Esophagus muscularis mucosa (tissue), 3 donors: ENCODE data around the gene RPS21.

Experiments used
- CTCF ChIP-seq, 3 experiments: fragments of 200-600 bp in 2 of 3; fragments of 450-650 bp in 1 of 3; sonication (generic) in 2 of 3; IDR thresholded peaks; one replicate each; pipeline ENCODE4 v1.5.1; 2017 to 2019; ENCODE audit warnings: antibody characterized with exemption in 3 of 3, mild to moderate bottlenecking in 2 of 3, moderate library complexity in 1 of 3
- POLR2AphosphoS5 ChIP-seq, 2 donors: sonication (generic); formaldehyde crosslinking; IDR thresholded peaks; one replicate each; pipeline ENCODE4 v1.6.1; 2017; ENCODE audit warnings: antibody characterized with exemption in 2 of 2

DNA sequence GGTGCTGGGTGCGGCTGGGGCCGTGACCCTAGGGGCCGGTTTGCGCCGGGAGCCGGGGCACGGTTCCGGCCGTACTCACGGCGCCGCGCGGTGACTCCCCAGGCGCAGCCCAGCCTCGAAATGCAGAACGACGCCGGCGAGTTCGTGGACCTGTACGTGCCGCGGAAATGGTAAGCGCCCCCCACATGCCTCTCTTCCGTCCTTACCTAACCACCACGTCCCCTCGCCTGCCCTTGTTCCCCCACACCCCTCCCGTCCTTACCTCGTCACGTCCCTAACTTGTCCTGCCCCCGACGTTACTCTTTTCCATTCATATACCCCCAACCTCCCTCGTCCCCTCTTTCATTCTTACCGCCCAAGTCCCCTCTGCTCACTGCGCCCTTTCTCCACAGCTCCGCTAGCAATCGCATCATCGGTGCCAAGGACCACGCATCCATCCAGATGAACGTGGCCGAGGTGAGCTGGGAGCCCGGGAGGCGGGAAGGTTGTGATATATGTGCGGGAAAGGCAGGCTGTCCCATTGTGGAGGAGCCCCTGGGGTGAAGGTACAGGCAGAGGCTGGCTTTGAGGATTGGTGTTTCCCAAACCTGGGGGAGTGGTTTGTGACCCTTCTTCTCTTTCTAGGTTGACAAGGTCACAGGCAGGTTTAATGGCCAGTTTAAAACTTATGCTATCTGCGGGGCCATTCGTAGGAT is 463 bp downstream of the RPS21 start:
- no peak for TF ChIP-seq CTCF (IDR thresholded peaks at IDR 0.05)
- TF ChIP-seq POLR2AphosphoS5 (IDR thresholded peaks at IDR 0.05): no peak
